SK-N-SH (cell line): ENCODE results near the gene BIRC5. TPM values are rescaled to one million over a fixed set of nuclear protein-coding genes. Genes with fewer than 3 reads are reported as not detected.

Source experiments
- CTCF ChIA-PET: fragments of 300-600, 350-600 bp; formaldehyde crosslinking; extraction: SDS; loops from one replicate; lab custom pipeline; 2021; lab: Yijun Ruan, JAX
- POLR2A ChIA-PET: fragments of 350-600 bp; sonication (Branson Sonifier 250); formaldehyde crosslinking; extraction: SDS; loops from one replicate; lab custom pipeline; 2020; ENCODE audit warnings: antibody characterized with exemption, inconsistent platforms; lab: Yijun Ruan, JAX
- DNase-seq: peaks from one replicate; pipeline ENCODE4 v3.0.0; 2012
- H2AFZ ChIP-seq: fragments of 200-600 bp; sonication (generic); 2 replicates; pipeline ENCODE4 v1.8.1; 2016; ENCODE audit warnings: antibody characterized with exemption, mild to moderate bottlenecking, low read depth
- H3F3A ChIP-seq: fragments of 200-600 bp; sonication (generic); replicated peaks from 2 replicates; pipeline ENCODE3; 2016; ENCODE audit warnings: antibody characterized with exemption, mild to moderate bottlenecking; ENCODE audit not compliant: insufficient read depth
- H3K27ac ChIP-seq, 2 experiments: fragments of 200-500 bp in 1 of 2; fragments of 200-600 bp in 1 of 2; sonication (Bioruptor generic) in 1 of 2; sonication (generic), shearing (Covaris generic) in 1 of 2; 2 replicates each; pipeline versions ENCODE4 v1.5.1 to v1.6.1; 2014 to 2016; ENCODE audit warnings: low read depth in 2 of 2, inconsistent platforms in 1 of 2, low read length in 1 of 2, mild to moderate bottlenecking in 1 of 2, mixed read lengths in 1 of 2
- H3K27me3 ChIP-seq: fragments of 200-600 bp; sonication (generic), shearing (Covaris generic); 2 replicates; pipeline ENCODE4 v1.6.1; 2016; ENCODE audit warnings: mixed run types; ENCODE audit not compliant: insufficient read depth
- H3K36me3 ChIP-seq, 2 experiments: fragments of 200-500 bp in 1 of 2; fragments of 200-600 bp in 1 of 2; sonication (Bioruptor generic) in 1 of 2; sonication (generic) in 1 of 2; replicated peaks in 1 of 2; 2 replicates each; pipeline versions ENCODE3 to v1.5.1; 2014 to 2016; ENCODE audit warnings: low read length in 1 of 2, mild to moderate bottlenecking in 1 of 2; ENCODE audit not compliant: insufficient read depth in 2 of 2, control insufficient read depth in 1 of 2
- H3K4me1 ChIP-seq, 2 experiments: fragments of 200-500 bp in 1 of 2; fragments of 200-600 bp in 1 of 2; sonication (Bioruptor generic) in 1 of 2; sonication (generic), shearing (Covaris generic) in 1 of 2; 2 replicates each; pipeline versions ENCODE4 v1.5.1 to v1.6.1; 2014 to 2016; ENCODE audit warnings: low read depth in 1 of 2, low read length in 1 of 2, mixed run types in 1 of 2; ENCODE audit not compliant: insufficient read depth in 2 of 2, control insufficient read depth in 1 of 2
- H3K4me2 ChIP-seq: fragments of 200-600 bp; sonication (generic), shearing (Covaris generic); 2 replicates; pipeline ENCODE4 v1.6.1; 2017; ENCODE audit warnings: mixed run types
- H3K4me3 ChIP-seq, 2 experiments: fragments of 200-500 bp in 1 of 2; fragments of 200-600 bp in 1 of 2; sonication (Bioruptor generic) in 1 of 2; sonication (generic), shearing (Covaris generic) in 1 of 2; 2 replicates each; pipeline versions ENCODE4 v1.5.1 to v1.8.1; 2014 to 2016; ENCODE audit warnings: low read depth in 2 of 2, inconsistent platforms in 1 of 2, low read length in 1 of 2, mild to moderate bottlenecking in 1 of 2, mixed read lengths in 1 of 2, moderate library complexity in 1 of 2
- H3K79me2 ChIP-seq: fragments of 200-600 bp; sonication (generic); 2 replicates; pipeline ENCODE4 v1.8.1; 2017; ENCODE audit warnings: mild to moderate bottlenecking; ENCODE audit not compliant: insufficient read depth
- H3K9ac ChIP-seq: fragments of 200-600 bp; sonication (generic); 2 replicates; pipeline ENCODE4 v1.6.1; 2017; ENCODE audit warnings: mixed run types
- H3K9me2 ChIP-seq: fragments of 200-600 bp; sonication (generic); 2 replicates; pipeline ENCODE4 v1.6.1; 2017; ENCODE audit warnings: mixed run types
- H3K9me3 ChIP-seq: fragments of 200-600 bp; sonication (generic); 2 replicates; pipeline ENCODE4 v1.6.1; 2017; ENCODE audit warnings: mixed run types, mild to moderate bottlenecking, moderate library complexity
- H4K20me1 ChIP-seq: fragments of 200-600 bp; sonication (generic); 2 replicates; pipeline ENCODE4 v1.6.1; 2017; ENCODE audit warnings: mild to moderate bottlenecking, mixed run types; ENCODE audit not compliant: insufficient read depth
- CHD2 ChIP-seq: fragments of 150-350 bp; IDR thresholded peaks from 2 replicates; pipeline ENCODE4 v1.6.1; 2018; ENCODE audit warnings: low read length; ENCODE audit not compliant: partially characterized antibody
- EZH2phosphoT487 ChIP-seq: fragments of 200-600 bp; sonication (generic); IDR thresholded peaks from 2 replicates; pipeline ENCODE4 v1.6.1; 2017; ENCODE audit warnings: low read depth, mixed run types, mild to moderate bottlenecking, antibody characterized with exemption, moderate library complexity, borderline replicate concordance
- FOSL2 ChIP-seq: IDR thresholded peaks from 2 replicates; pipeline ENCODE4 v1.4.0; 2012; ENCODE audit warnings: low read depth, mild to moderate bottlenecking, moderate library complexity, borderline replicate concordance
- FOXJ3 ChIP-seq: sonication (generic); formaldehyde crosslinking; IDR thresholded peaks from 2 replicates; pipeline ENCODE4 v1.5.1; 2020; ENCODE audit warnings: mild to moderate bottlenecking, missing genetic modification reagents
- GABPA ChIP-seq: IDR thresholded peaks from 2 replicates; pipeline ENCODE4 v1.4.0; 2012; ENCODE audit warnings: low read depth, mild to moderate bottlenecking
- JUND ChIP-seq: IDR thresholded peaks from 2 replicates; pipeline ENCODE4 v1.4.0; 2012
- MEF2A ChIP-seq: IDR thresholded peaks from 2 replicates; pipeline ENCODE4 v1.4.0; 2012; ENCODE audit warnings: low read depth, borderline replicate concordance
- MXI1 ChIP-seq: IDR thresholded peaks from 2 replicates; pipeline ENCODE4 v1.6.1; 2012; ENCODE audit warnings: mild to moderate bottlenecking, low read depth, low read length, improper control_type of control experiment
- NRF1 ChIP-seq: IDR thresholded peaks from 2 replicates; pipeline ENCODE4 v1.6.1; 2012; ENCODE audit warnings: low read depth, mild to moderate bottlenecking, low read length
- POLR2AphosphoS5 ChIP-seq: IDR thresholded peaks from 2 replicates; pipeline ENCODE4 v1.6.1; 2012; ENCODE audit warnings: low read depth, low read length
- RCOR1 ChIP-seq: fragments of 150-350 bp; IDR thresholded peaks from 2 replicates; pipeline ENCODE4 v1.6.1; 2017; ENCODE audit warnings: antibody characterized with exemption, low read length
- RFX5 ChIP-seq: IDR thresholded peaks from 2 replicates; pipeline ENCODE4 v1.6.1; 2012; ENCODE audit warnings: mild to moderate bottlenecking, improper control_type of control experiment, low read length
- RXRA ChIP-seq: IDR thresholded peaks from 2 replicates; pipeline ENCODE4 v1.4.0; 2012; ENCODE audit warnings: low read depth, mild to moderate bottlenecking, borderline replicate concordance
- TEAD4 ChIP-seq: IDR thresholded peaks from 2 replicates; pipeline ENCODE4 v1.4.0; 2012; ENCODE audit warnings: mild to moderate bottlenecking, borderline replicate concordance; ENCODE audit not compliant: insufficient read depth
- WGBS: methylation state at CpG from one replicate; pipeline ENCODE4 v1.1.6; 2017; ENCODE audit warnings: low lambda C conversion rate; 5-methylcytosine and 5-hydroxymethylcytosine counted together
- polyA plus RNA-seq, 3 experiments: library from polyadenylated mRNA; depleted of rRNA; stranded (reverse); fragments of >200 nt; gene quantifications; 2 replicates each; pipeline ENCODE4 v1.2.3, GENCODE V29; 2012
- TF ChIP-seq, protein P1 (sequence below): IDR thresholded peaks from 2 replicates; pipeline ENCODE4; 2012
- TF ChIP-seq, protein P2 (sequence below): IDR thresholded peaks from 2 replicates; pipeline ENCODE4 v1.4.0; 2012; ENCODE audit warnings: low read depth
- TF ChIP-seq, protein P3 (sequence below): IDR thresholded peaks from 2 replicates; pipeline ENCODE4 v1.4.0; 2012; ENCODE audit warnings: low read depth, borderline replicate concordance
- TF ChIP-seq, protein P4 (sequence below): IDR thresholded peaks from 2 replicates; pipeline ENCODE4 v1.6.1; 2012; ENCODE audit warnings: mild to moderate bottlenecking, low read depth, low read length, moderate library complexity

The BIRC5 gene
- polyA plus RNA-seq, 1 of the 3 experiments (the other 2 are of a cell fraction): 31.4 TPM

DNA sequence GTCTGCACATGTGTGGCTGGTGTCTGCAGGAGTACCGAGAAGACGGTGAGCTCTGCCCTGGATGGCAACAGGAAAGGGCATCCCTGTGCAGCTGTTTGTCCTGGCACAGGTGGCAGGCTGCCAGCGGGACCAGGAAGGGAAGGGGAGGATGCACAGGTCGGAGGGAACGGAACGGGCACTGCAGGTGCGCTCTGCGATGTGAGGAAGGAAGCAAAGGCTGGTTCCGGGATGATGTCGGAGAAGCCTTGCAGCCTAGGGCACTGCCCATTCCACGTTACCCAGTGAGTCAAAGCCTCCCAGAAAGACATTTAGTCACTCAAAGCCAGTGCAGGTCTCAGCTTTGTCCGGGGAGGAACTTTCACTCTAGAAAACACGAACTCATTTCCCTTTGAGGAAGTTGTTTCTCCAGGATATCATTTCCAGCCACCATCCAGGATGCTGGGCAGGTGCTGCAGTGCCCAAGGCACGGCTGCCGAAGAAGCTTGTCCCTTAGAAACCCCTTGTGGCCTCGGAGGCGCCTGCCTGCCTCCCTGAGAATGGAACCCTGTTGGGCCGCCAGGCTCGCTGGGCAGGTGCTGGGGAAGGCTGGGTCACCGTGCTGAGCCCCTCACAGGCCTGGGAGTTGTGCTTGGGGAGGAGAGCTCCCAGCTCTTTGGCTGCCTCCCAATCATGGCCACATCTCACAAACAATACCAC lies 12.9 kb downstream of the BIRC5 start:
- H3K36me3 ChIP-seq: peaks cover 5 to 6% of the 10 kb centered on the region in 2 experiments
- H3K4me3 ChIP-seq: no peak overlapping the region
- H3K79me2 ChIP-seq: no peaks in the 10 kb centered on the region
- no peak overlapping the region for H3K9ac ChIP-seq
- 86% methylated on average over 20 of the region's 20 CpGs for WGBS
- CTCF ChIA-PET: interaction anchor here (0.6 to 13.9 kb wide), 11 partner anchors 9 to 684 kb away, joined by 3 to 196 read pairs (median 5); partner anchors contain the start of gene TK1
- DNase-seq: no peak
- H3K9me3 ChIP-seq: no peaks in the 10 kb centered on the region
- POLR2A ChIA-PET: interaction anchor here (0.7 to 3.5 kb wide), 4 partner anchors 10 to 269 kb away, joined by 3 to 16 read pairs (median 3); partner anchors contain the start of gene TNRC6C
- no peak overlapping the region for H3K4me2 ChIP-seq
- peaks cover 11% of the 10 kb centered on the region for H3K27me3 ChIP-seq
- H3K4me1 ChIP-seq: peaks cover 8 to 54% of the 10 kb centered on the region in 2 experiments; a peak in 3 of 4 replicates
- H4K20me1 ChIP-seq: no peaks in the 10 kb centered on the region
- H2AFZ ChIP-seq: no peak overlapping the region
- no peaks in the 10 kb centered on the region for H3K9me2 ChIP-seq
- peak overlapping the region in 1 of 2 experiments; percentile 98; a peak in 2 of 4 replicates for H3K27ac ChIP-seq
- peaks cover 32% of the 10 kb centered on the region for H3F3A ChIP-seq
- no peak for TF ChIP-seq RCOR1
- TF ChIP-seq, protein P1, sequence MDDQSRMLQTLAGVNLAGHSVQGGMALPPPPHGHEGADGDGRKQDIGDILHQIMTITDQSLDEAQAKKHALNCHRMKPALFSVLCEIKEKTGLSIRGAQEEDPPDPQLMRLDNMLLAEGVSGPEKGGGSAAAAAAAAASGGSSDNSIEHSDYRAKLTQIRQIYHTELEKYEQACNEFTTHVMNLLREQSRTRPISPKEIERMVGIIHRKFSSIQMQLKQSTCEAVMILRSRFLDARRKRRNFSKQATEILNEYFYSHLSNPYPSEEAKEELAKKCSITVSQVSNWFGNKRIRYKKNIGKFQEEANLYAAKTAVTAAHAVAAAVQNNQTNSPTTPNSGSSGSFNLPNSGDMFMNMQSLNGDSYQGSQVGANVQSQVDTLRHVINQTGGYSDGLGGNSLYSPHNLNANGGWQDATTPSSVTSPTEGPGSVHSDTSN: no peak
- TF ChIP-seq MXI1: no peak
- TF ChIP-seq, protein P2, sequence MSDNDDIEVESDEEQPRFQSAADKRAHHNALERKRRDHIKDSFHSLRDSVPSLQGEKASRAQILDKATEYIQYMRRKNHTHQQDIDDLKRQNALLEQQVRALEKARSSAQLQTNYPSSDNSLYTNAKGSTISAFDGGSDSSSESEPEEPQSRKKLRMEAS: no peak
- TF ChIP-seq POLR2AphosphoS5: no peak
- no peak for TF ChIP-seq JUND
- TF ChIP-seq RFX5: no peak
- TF ChIP-seq FOXJ3 (CRISPR knock-in tag): no peak
- no peak for TF ChIP-seq TEAD4

DNA sequence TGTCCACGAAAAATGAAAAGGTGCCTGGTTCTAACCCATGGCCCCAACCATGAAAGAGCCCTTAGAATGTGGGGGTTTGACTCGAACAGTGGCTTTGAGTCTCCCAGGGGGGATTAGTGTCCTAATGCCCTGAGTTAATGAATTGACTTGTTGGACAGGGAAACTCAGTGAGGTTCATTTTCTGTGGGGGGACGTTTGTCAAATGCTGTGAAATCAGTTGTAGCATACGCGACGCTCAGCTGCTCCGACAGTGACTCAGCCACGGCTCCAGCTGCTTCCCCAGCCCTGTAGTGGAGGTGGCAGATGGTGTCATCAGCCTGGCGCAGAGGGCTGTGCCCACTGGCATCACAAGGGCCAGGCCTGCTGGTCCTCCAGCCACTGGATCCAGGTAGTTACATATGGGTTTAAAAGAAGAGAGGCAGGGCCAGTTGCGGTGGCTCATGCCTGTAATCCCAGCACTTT lies 13.4 kb downstream of the BIRC5 start:
- peaks cover 8 to 54% of the 10 kb centered on the region in 2 experiments; a peak in 3 of 4 replicates for H3K4me1 ChIP-seq
- 86% methylated on average over 10 of the region's 10 CpGs for WGBS
- peaks cover 16% of the 10 kb centered on the region for H3K27me3 ChIP-seq
- no peak overlapping the region for H3K4me3 ChIP-seq
- no peaks in the 10 kb centered on the region for H3K9me2 ChIP-seq
- H3K9me3 ChIP-seq: no peaks in the 10 kb centered on the region
- CTCF ChIA-PET: interaction anchor here (1.0 to 13.9 kb wide), 6 partner anchors 10 to 134 kb away, joined by 3 to 196 read pairs (median 5); partner anchors contain the start of gene TK1
- H3K79me2 ChIP-seq: no peaks in the 10 kb centered on the region
- H3K9ac ChIP-seq: no peak overlapping the region
- H4K20me1 ChIP-seq: no peaks in the 10 kb centered on the region
- peaks cover 5 to 6% of the 10 kb centered on the region in 2 experiments for H3K36me3 ChIP-seq
- POLR2A ChIA-PET: interaction anchor here (0.8 to 3.5 kb wide), 2 partner anchors 9 to 10 kb away, joined by 3 to 16 read pairs; no protein-coding TSS in a partner anchor
- H2AFZ ChIP-seq: no peak overlapping the region
- peaks cover 32% of the 10 kb centered on the region for H3F3A ChIP-seq
- DNase-seq: no peak
- no peak overlapping the region for H3K4me2 ChIP-seq
- H3K27ac ChIP-seq: peak overlapping the region in 1 of 2 experiments; percentile 98; a peak in 1 of 4 replicates
- TF ChIP-seq, protein P3, sequence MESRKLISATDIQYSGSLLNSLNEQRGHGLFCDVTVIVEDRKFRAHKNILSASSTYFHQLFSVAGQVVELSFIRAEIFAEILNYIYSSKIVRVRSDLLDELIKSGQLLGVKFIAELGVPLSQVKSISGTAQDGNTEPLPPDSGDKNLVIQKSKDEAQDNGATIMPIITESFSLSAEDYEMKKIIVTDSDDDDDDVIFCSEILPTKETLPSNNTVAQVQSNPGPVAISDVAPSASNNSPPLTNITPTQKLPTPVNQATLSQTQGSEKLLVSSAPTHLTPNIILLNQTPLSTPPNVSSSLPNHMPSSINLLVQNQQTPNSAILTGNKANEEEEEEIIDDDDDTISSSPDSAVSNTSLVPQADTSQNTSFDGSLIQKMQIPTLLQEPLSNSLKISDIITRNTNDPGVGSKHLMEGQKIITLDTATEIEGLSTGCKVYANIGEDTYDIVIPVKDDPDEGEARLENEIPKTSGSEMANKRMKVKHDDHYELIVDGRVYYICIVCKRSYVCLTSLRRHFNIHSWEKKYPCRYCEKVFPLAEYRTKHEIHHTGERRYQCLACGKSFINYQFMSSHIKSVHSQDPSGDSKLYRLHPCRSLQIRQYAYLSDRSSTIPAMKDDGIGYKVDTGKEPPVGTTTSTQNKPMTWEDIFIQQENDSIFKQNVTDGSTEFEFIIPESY: no peak
- TF ChIP-seq RXRA: no peak
- no peak for TF ChIP-seq NRF1
- no peak for TF ChIP-seq GABPA
- TF ChIP-seq FOSL2: no peak
- no peak for TF ChIP-seq MEF2A
- no peak for TF ChIP-seq EZH2phosphoT487
- TF ChIP-seq JUND: no peak
- TF ChIP-seq RFX5: no peak
- no peak for TF ChIP-seq CHD2
- TF ChIP-seq, protein P4, sequence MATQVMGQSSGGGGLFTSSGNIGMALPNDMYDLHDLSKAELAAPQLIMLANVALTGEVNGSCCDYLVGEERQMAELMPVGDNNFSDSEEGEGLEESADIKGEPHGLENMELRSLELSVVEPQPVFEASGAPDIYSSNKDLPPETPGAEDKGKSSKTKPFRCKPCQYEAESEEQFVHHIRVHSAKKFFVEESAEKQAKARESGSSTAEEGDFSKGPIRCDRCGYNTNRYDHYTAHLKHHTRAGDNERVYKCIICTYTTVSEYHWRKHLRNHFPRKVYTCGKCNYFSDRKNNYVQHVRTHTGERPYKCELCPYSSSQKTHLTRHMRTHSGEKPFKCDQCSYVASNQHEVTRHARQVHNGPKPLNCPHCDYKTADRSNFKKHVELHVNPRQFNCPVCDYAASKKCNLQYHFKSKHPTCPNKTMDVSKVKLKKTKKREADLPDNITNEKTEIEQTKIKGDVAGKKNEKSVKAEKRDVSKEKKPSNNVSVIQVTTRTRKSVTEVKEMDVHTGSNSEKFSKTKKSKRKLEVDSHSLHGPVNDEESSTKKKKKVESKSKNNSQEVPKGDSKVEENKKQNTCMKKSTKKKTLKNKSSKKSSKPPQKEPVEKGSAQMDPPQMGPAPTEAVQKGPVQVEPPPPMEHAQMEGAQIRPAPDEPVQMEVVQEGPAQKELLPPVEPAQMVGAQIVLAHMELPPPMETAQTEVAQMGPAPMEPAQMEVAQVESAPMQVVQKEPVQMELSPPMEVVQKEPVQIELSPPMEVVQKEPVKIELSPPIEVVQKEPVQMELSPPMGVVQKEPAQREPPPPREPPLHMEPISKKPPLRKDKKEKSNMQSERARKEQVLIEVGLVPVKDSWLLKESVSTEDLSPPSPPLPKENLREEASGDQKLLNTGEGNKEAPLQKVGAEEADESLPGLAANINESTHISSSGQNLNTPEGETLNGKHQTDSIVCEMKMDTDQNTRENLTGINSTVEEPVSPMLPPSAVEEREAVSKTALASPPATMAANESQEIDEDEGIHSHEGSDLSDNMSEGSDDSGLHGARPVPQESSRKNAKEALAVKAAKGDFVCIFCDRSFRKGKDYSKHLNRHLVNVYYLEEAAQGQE: no peak
